ENCODE measurements around the gene AGTRAP. TPM values are rescaled to one million over a fixed set of nuclear protein-coding genes. Genes with fewer than 3 reads are reported as not detected.

AGTRAP gene
- total RNA-seq, 1 donor from 2014 or later: 76.7 TPM

DNA sequence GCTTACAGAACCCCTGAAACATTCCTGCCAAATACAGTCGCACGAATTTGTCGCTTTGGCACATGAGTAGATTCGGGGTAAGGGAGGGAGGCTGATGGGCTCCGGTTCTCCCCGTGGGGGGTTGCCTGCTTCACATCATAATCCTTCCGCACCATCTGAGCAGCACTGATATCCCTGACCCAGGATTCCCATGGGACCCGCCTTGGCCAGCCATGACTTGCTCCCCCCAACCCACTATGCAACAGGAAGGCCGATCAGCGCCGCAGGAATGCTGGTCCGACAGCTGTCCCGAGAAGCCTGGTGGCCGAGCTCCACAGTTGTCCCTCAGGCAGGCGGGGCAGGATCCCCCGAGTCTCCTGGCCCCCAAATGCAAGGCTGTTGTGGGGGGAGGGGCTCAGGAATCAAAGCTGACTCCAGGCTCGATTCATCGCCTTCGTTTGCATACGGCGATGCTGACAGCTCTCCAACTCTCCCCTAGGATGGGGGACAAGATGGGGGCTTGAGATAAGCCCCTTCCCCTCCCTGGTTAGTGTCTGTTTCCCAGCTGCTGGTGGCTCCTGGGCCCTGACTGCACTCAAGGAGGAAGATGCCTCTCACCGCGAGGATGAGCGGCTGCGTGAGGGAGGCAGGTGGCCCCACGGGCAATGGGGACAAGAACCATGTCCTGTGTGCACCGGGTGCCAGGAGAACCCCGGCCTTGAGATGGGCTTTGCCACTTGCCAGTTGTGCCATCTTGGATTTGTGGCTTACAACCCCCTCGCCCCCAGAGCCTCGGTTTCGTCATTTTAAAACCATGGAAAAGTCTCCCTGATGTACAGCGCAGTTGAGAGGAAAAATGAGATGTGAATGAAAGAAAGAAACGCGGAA is 35.1 kb upstream of the AGTRAP start:
- Histone ChIP-seq H3K4me3 (ENCODE audit: low read depth, low read length) (no peak overlapping the region), H3K36me3 (ENCODE audit: control insufficient read depth, insufficient read depth, low read length) (no peaks in the 10 kb centered on the region), H3K27me3 (ENCODE audit: control insufficient read depth, insufficient read depth, low read length) (peaks cover 49% of the 10 kb centered on the region)
- no peak for DNase-seq (ENCODE audit: low read depth)
- TF ChIP-seq, protein P1, sequence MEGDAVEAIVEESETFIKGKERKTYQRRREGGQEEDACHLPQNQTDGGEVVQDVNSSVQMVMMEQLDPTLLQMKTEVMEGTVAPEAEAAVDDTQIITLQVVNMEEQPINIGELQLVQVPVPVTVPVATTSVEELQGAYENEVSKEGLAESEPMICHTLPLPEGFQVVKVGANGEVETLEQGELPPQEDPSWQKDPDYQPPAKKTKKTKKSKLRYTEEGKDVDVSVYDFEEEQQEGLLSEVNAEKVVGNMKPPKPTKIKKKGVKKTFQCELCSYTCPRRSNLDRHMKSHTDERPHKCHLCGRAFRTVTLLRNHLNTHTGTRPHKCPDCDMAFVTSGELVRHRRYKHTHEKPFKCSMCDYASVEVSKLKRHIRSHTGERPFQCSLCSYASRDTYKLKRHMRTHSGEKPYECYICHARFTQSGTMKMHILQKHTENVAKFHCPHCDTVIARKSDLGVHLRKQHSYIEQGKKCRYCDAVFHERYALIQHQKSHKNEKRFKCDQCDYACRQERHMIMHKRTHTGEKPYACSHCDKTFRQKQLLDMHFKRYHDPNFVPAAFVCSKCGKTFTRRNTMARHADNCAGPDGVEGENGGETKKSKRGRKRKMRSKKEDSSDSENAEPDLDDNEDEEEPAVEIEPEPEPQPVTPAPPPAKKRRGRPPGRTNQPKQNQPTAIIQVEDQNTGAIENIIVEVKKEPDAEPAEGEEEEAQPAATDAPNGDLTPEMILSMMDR (IDR thresholded peaks at IDR 0.05; ENCODE audit: insufficient read depth, low read length, poor library complexity, severe bottlenecking): no peak

DNA sequence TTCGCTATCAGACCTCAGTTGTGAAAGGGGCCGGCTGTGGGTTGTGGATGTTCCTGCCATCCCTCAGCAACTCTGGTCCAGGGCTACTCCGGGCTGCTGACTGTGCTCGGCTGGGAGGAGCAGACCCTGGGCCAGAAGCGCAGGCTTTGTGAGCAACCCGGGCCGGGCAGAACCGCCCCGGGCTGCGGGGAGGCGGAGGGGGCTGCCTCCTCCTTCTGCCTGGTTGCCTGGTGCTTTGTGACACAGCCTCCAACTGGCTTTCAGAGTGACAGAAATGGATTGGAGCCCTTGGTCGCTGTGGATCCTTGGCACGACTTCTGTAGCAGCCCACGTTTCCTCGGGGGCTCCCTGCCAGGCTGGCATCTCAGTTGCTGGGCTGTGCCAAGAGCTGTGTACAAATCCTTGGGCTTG is 34.4 kb upstream of the AGTRAP start:
- Histone ChIP-seq H3K27me3 (ENCODE audit: control insufficient read depth, insufficient read depth, low read length) (peaks cover 52% of the 10 kb centered on the region), H3K4me3 (ENCODE audit: low read depth, low read length) (no peak overlapping the region), H3K36me3 (ENCODE audit: control insufficient read depth, insufficient read depth, low read length) (no peaks in the 10 kb centered on the region)
- DNase-seq (ENCODE audit: low read depth): no peak
- TF ChIP-seq, protein P1 (IDR thresholded peaks at IDR 0.05; ENCODE audit: insufficient read depth, low read length, poor library complexity, severe bottlenecking): no peak

DNA sequence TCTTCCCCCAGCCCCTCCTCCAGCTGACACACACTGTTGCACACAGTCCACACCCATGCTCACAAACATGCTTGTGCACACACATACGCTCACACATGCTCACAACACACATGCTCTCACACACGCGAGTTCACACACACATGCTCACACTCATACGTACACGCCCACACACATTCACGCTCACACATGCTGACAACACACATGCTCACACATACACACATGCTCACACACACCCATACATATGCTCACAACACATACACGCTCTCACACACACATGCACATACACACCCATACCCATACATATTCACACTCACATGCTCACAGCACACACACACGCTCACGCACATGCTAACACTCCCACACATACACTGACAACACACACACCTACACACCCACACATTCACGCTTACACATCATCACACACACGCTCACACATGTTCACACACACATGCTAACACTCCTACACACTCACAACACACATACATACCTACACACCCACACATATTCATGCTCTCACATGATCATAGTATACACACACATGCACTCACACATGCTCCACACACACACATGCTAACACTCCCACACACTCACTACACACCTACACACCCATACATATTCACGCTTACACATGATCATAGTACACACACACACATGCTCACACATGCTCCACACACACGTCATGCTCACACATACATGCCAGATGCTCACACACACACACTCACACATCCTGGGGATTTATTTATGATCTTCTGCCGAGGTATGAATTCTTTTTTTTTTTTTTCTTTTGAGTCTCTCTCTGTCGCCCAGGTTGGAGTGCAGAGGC is 33.7 kb upstream of the AGTRAP start:
- Histone ChIP-seq H3K36me3 (ENCODE audit: control insufficient read depth, insufficient read depth, low read length) (no peaks in the 10 kb centered on the region), H3K4me3 (ENCODE audit: low read depth, low read length) (no peak overlapping the region), H3K27me3 (ENCODE audit: control insufficient read depth, insufficient read depth, low read length) (peaks cover 53% of the 10 kb centered on the region)
- DNase-seq (ENCODE audit: low read depth): no peak
- TF ChIP-seq, protein P1 (IDR thresholded peaks at IDR 0.05; ENCODE audit: insufficient read depth, low read length, poor library complexity, severe bottlenecking): no peak

DNA sequence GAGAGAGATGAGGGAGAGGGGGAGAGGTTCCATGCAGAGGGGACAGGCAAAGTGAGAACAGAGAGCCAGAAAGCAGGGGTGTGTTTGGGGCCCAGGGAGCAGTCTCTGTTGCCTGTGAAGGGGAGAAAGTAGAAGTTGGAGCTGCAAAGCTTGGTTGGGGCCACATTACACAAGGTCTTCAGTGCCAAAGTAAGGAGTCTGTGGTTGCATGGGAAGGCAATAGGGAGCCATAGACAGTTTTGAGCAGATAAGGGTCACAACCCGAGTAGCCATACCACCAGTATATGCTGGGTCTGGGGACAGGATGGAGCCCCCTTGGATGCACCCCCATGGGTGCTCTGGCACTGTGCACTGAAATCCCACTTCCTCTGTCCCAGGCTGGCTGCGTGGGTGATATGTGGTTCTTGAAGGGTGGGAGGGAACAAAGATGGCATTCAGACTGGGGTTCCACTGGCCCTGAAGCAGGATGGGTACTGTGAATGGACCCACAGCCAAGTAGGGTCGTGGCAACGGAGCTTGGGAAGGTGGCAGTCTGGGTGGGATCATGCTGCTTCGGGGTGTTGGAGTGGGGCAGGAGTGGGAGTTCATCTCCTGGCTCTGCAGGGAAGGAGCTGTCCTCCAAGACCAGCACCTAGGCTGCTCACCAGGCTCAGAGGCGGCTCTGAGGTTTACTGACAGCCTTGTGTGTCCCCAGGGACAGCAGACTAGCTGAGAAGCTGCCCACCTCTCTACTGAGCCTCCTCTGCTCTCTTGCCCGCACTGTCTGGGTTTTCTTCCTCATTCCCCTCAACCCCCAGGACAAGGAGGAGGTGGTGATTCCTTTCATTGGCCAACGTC is 32.4 kb upstream of the AGTRAP start:
- Histone ChIP-seq H3K4me3 (ENCODE audit: low read depth, low read length) (no peak overlapping the region), H3K36me3 (ENCODE audit: control insufficient read depth, insufficient read depth, low read length) (no peaks in the 10 kb centered on the region), H3K27me3 (ENCODE audit: control insufficient read depth, insufficient read depth, low read length) (peaks cover 55% of the 10 kb centered on the region)
- TF ChIP-seq, protein P1 (IDR thresholded peaks at IDR 0.05; ENCODE audit: insufficient read depth, low read length, poor library complexity, severe bottlenecking): no peak
- no peak for DNase-seq (ENCODE audit: low read depth)

DNA sequence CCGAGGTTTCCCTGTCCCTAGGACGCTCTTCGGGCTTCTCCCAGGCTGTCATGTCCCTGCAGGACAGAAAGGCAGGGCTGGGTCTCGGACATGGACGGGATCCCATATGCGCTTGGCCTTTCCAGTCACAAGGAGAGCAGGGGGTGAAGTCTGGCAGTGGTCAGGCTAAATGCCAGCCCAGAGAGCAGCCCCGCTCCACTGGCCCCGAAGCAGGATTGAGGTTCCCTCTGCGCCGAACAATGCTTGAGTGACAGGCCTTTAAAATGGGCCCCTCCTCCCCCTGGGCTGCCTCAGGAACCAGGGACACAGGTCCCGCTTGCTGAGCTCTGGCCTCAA is 31.8 kb upstream of the AGTRAP start:
- TF ChIP-seq, protein P1 (IDR thresholded peaks at IDR 0.05; ENCODE audit: insufficient read depth, low read length, poor library complexity, severe bottlenecking): no peak
- Histone ChIP-seq H3K36me3 (ENCODE audit: control insufficient read depth, insufficient read depth, low read length) (no peaks in the 10 kb centered on the region), H3K4me3 (ENCODE audit: low read depth, low read length) (no peak overlapping the region), H3K27me3 (ENCODE audit: control insufficient read depth, insufficient read depth, low read length) (peaks cover 56% of the 10 kb centered on the region)
- no peak for DNase-seq (ENCODE audit: low read depth)
